Peyer's patch (tissue), 4 donors: ENCODE measurements around the gene MACROD2. TPM values are rescaled to one million over a fixed set of nuclear protein-coding genes. Genes with fewer than 3 reads are reported as not detected.

Experiments
- DNase-seq, 3 donors: peaks; one replicate each; pipeline ENCODE4 v3.0.0-alpha.2; 2017 to 2019
- H3K27ac ChIP-seq, 4 donors: fragments of 200-600 bp; sonication (generic); one replicate each; pipeline ENCODE4 v1.5.1; 2016 to 2019
- H3K27me3 ChIP-seq, 2 donors: fragments of 200-600 bp; sonication (generic); one replicate each; pipeline ENCODE4 v1.5.1; 2019
- H3K36me3 ChIP-seq, 3 donors: fragments of 200-600 bp; sonication (generic); one replicate each; pipeline ENCODE4 v1.5.1; 2016 to 2019
- H3K4me1 ChIP-seq, 4 donors: fragments of 200-600 bp; sonication (generic); one replicate each; pipeline ENCODE4 v1.5.1; 2016 to 2019
- H3K4me3 ChIP-seq, 4 donors: fragments of 200-600 bp; sonication (generic); 1 replicate in 3 of 4; 2 replicates in 1 of 4; pipeline ENCODE4 v1.5.1; 2016 to 2019; ENCODE audit warnings: mild to moderate bottlenecking in 1 of 4
- H3K9me3 ChIP-seq, 4 donors: fragments of 200-600 bp; sonication (generic); one replicate each; pipeline ENCODE4 v1.5.1; 2016 to 2019; ENCODE audit warnings: mild to moderate bottlenecking in 1 of 4
- CTCF ChIP-seq, 6 experiments: fragments of 450-650 bp in 4 of 6; fragments of 200-600 bp in 2 of 6; sonication (generic) in 1 of 6; IDR thresholded peaks; one replicate each; pipeline ENCODE4 v1.5.1; 2017 to 2019; ENCODE audit warnings: antibody characterized with exemption in 6 of 6, mild to moderate bottlenecking in 3 of 6, moderate library complexity in 1 of 6
- POLR2A ChIP-seq, 2 donors: fragments of 450-650 bp; IDR thresholded peaks; one replicate each; pipeline ENCODE4 v1.5.1; 2017; ENCODE audit warnings: antibody characterized with exemption in 2 of 2, mild to moderate bottlenecking in 2 of 2, moderate library complexity in 2 of 2
- total RNA-seq, 4 donors: library from RNA; depleted of rRNA; stranded (reverse); fragments of >200 nt; gene quantifications; one replicate each; pipeline ENCODE4 v1.1.0, GENCODE V29; 2016

The MACROD2 gene
- total RNA-seq, 4 donors from 2014 or later: 2.5 to 10.7 (median 6.5) TPM

- Histone ChIP-seq H3K4me1 (no peaks in the 10 kb centered on the region), H3K36me3 (no peaks in the 10 kb centered on the region), H3K27me3 (no peaks in the 10 kb centered on the region), H3K9me3 (no peaks in the 10 kb centered on the region), H3K27ac (no peak overlapping the region), H3K4me3 (no peak overlapping the region)
- DNase-seq: no peak
- TF ChIP-seq POLR2A (IDR thresholded peaks at IDR 0.05) (no peak), CTCF (IDR thresholded peaks at IDR 0.05) (no peak)
Observed at GRCh38 chr20:15911581-15911980, 1916.3 kb downstream of the MACROD2 start.

GRCh38 chr20:15913391-15914025 is 1918.2 kb downstream of the MACROD2 start:
- Histone ChIP-seq H3K4me3 (no peak overlapping the region), H3K27me3 (no peaks in the 10 kb centered on the region), H3K27ac (no peak overlapping the region), H3K4me1 (no peaks in the 10 kb centered on the region), H3K36me3 (no peaks in the 10 kb centered on the region), H3K9me3 (no peaks in the 10 kb centered on the region)
- TF ChIP-seq CTCF (IDR thresholded peaks at IDR 0.05): no peak
- no peak for TF ChIP-seq POLR2A (IDR thresholded peaks at IDR 0.05)
- DNase-seq: no peak

GRCh38 chr20:15916623-15917022 is 1921.3 kb downstream of the MACROD2 start:
- TF ChIP-seq POLR2A (IDR thresholded peaks at IDR 0.05): no peak
- no peak for TF ChIP-seq CTCF (IDR thresholded peaks at IDR 0.05)
- Histone ChIP-seq H3K36me3 (no peaks in the 10 kb centered on the region), H3K4me3 (no peak overlapping the region), H3K27me3 (no peaks in the 10 kb centered on the region), H3K27ac (no peak overlapping the region), H3K9me3 (no peaks in the 10 kb centered on the region), H3K4me1 (no peaks in the 10 kb centered on the region)
- no peak for DNase-seq

GRCh38 chr20:15917283-15917682 is 1922.0 kb downstream of the MACROD2 start:
- no peaks in the 10 kb centered on the region for H3K36me3 ChIP-seq
- DNase-seq: no peak
- H3K9me3 ChIP-seq: no peaks in the 10 kb centered on the region
- no peak overlapping the region for H3K27ac ChIP-seq
- no peak overlapping the region for H3K4me3 ChIP-seq
- H3K4me1 ChIP-seq: no peaks in the 10 kb centered on the region
- H3K27me3 ChIP-seq: no peaks in the 10 kb centered on the region
- TF ChIP-seq CTCF (IDR thresholded peaks at IDR 0.05) (no peak), POLR2A (IDR thresholded peaks at IDR 0.05) (no peak)

- DNase-seq: no peak
- TF ChIP-seq CTCF (IDR thresholded peaks at IDR 0.05) (no peak), POLR2A (IDR thresholded peaks at IDR 0.05) (no peak)
- no peak overlapping the region for H3K4me3 ChIP-seq
- H3K27ac ChIP-seq: no peak overlapping the region
- no peaks in the 10 kb centered on the region for H3K36me3 ChIP-seq
- H3K9me3 ChIP-seq: no peaks in the 10 kb centered on the region
- no peaks in the 10 kb centered on the region for H3K27me3 ChIP-seq
- H3K4me1 ChIP-seq: no peaks in the 10 kb centered on the region
Observed at GRCh38 chr20:15918631-15919030, 1923.3 kb downstream of the MACROD2 start.

GRCh38 chr20:15919118-15919517 is 1923.8 kb downstream of the MACROD2 start:
- Histone ChIP-seq H3K27me3 (no peaks in the 10 kb centered on the region), H3K9me3 (no peaks in the 10 kb centered on the region), H3K36me3 (no peaks in the 10 kb centered on the region), H3K4me3 (no peak overlapping the region), H3K27ac (no peak overlapping the region), H3K4me1 (no peaks in the 10 kb centered on the region)
- TF ChIP-seq POLR2A (IDR thresholded peaks at IDR 0.05) (no peak), CTCF (IDR thresholded peaks at IDR 0.05) (no peak)
- DNase-seq: no peak
